Muscle of back (tissue), 11 donors: ENCODE measurements around the gene IGLL5. TPM values are rescaled to one million over a fixed set of nuclear protein-coding genes. Genes with fewer than 3 reads are reported as not detected.

Experiments used
- DNase-seq, 3 donors: peaks; one replicate each; pipeline versions ENCODE4 v3.0.0 to v3.0.0-alpha.2; 2013
- polyA plus RNA-seq, 10 donors: library from polyadenylated mRNA; unstranded; fragments of 120-200 nt; gene quantifications; one replicate each; pipeline ENCODE4 v1.2.1, GENCODE V29; 2013; ENCODE audit not compliant: insufficient read length in 10 of 10

The IGLL5 gene
- polyA plus RNA-seq, 10 donors: 0.24 to 0.61 (median 0.32) TPM; not detected in 6

GRCh38 chr22:22927196-22927887, 39.7 kb downstream of the IGLL5 start:
- DNase-seq: no peak

GRCh38 chr22:22927888-22928665, 40.5 kb downstream of the IGLL5 start:
- peak in 1 of 3 donors; percentile 24 for DNase-seq

DNA sequence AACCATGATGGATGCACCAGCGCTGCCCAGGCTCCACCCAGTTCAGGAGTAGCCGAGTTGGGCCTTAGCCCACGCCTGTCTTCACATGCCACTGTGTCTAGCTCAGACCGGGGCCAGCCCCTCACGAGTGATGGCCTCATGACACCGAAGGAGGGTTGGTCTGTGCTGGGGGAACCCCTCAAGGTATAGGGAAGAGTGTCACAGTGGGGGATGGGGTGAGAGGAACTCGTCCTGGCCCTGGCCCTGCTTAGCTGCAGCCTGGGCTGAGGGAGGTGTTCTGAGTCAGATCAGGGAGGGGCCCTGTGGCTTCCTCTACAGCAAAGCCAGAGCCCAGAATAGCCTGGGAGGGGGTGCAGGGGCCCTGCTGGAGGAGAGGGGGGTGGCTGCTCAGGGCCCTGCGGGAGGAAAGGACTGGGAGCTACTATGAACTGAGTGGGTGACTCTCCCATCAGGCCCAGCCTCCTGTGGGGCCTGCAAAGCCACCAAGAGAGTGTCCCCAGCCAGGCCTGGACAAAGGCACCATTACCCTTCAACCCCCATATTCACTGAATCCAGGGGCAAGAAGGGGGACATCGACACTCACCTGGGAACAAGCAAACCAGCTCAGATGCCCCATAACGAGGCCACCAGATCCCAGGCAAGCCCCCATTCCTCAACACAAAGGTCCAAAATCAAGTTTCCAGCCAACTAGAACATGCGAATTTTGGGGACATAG, 41.2 kb downstream of the IGLL5 start:
- peak; percentile 24 to 52 (median 33) for DNase-seq

DNA sequence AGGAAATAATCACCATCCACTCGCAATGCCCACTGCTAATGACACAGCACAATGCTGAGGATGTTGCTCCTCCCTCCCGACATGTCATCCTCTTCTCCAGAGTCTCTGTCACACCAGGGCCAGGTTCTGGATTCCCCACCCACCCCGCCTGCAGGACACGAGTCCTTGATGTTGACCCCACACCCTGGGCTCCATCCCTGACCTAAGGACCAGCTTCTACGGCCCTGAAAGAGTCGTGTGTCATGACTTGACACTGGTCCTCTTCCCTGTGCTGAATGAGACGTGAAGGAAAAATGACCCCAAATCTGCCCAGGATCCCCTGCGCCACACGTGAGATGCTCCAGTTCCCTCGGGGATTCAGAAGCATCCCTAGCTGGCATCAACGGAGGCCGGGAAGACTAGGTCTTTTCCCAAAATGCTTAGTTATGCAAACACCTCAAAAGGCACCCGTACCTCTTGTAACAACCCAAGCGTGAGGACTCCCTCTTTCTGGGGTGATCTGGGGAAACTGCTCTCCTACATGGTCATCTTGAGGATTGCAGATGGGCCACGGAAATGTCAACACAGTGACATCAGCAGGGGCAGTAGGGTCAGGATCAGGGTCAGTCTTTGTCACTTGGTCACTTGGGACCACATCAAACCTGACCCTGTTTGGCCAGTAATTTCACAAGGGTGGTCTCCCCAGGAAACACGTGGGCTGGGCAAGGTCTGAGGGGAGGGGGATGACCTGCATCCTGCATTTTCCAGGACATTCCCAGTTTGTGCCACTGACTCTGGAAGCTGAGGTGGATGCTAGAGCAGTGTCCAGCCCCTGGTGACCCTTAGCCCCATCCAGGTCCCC, 42.0 kb downstream of the IGLL5 start:
- no peak for DNase-seq

DNA sequence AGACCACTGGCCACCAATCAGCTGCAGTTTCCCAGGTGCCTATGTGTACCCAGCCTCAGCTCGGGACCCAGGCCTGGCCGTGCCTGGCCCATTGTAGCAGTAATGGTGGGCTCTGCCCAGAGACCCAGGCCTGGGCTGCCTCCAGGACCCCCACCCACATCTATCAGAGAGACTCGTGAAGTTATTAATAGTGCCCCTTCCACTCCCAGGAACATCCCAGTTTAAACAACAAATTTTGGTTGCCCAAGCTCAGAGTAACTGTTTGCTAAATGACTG, 42.5 kb downstream of the IGLL5 start:
- DNase-seq: no peak

- no peak for DNase-seq
These were observed 43.2 kb downstream of the IGLL5 start for GRCh38 chr22:22930571-22931556.

DNA sequence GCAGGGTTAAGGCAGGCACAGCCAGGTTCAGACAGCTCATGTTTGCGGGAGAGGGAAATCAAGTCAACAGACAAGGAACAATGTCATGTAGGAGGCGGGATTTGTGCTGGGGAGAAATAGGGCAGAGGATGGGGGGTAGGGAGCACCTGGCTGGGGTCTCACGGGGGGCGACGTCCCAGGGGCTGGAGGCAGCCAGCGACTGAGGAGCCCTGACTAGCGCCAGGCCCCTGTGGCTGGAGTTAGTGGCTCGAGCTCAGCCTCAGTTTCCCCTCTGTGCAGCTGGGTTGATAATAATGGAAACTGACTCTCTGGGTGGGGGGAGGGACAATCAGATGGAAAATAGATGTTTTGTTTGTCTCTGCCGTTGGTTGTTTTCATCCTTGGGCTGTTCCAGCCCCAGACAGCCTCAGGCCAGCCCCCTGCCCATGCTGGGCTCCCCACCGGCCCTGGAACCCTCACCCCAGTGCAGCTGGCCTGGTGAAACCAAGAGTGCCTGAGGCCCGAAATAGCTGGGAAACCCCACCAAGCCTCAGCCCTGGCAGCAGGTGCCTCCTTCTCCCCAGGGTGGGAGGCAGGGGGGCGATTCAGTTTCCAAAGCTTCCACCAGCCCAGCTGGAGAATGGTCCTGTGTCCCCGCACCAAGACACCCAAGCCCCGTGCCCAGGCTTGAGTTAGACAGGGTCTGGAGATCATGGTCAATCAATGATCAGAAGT, 44.1 kb downstream of the IGLL5 start:
- DNase-seq: no peak

- DNase-seq: no peak
These were observed 44.9 kb downstream of the IGLL5 start for GRCh38 chr22:22932512-22932941.

DNA sequence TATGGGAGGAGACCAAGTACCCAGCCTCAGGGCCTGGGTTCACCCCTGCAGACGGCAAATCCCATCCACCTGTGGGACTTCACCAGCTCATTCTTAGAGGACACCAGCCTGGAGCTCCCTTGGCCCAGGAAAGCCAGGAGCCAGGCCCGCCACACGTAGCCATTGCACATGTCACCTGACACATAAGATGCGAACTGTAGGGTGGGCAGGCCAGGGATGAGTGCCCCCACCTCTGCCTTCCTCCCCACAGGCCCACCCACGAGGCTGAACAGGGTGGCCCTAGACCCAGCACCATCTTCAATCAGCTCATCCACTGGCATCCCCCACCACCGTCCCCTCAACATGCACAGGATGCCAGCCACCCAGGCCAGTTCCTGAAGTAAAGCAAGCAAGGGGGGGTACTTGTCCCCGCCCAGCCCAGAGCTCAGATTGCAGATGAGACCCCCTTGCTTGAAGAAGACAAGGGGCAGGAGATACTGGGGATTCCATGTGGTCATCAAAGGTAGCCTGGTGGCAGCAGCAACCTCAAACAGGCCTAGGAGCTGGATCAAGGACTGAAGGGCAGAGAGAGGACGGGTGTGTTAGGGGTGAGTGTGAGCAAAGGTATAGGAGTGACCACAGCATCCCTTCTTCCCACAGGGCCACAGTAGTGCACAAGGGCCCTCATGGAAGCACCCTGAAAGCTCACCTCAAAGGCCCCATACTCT, 45.6 kb downstream of the IGLL5 start:
- DNase-seq: no peak

DNA sequence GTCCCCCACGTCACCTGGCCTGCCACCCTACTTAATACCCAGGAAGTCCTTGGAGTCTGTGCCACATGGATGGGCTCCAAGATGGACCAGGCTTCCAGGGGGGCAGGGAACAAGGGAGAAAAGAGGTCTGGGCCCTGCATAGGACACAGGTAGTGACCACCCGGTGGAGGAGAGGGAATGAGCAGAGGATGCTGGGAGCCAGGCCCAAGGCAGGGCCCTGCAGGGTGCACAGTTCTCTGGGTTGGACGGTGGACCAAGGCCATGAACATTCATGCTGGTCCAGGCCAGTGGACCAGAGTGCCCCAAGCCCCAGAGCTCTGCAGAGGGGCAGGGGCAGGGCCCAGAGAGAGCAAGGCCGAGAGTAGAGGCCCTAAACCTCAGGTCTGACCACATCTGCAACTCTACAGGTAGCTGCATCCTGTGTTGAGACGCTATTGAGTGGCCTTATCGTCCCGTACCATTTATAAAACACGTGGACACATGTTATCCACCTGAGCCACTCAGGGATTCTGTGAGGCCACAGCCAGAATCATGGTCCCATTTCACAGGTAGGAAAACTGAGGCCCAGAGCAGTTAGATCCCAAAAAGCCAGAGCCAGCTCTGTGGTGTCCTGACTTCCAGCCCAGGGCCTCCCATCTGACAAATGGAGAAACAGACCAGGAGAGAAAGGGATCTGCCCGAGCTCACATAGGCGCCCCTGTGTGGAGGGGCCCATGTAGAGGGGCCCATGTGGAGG, 46.4 kb downstream of the IGLL5 start:
- DNase-seq: no peak

- no peak for DNase-seq
These were observed 47.0 kb downstream of the IGLL5 start for GRCh38 chr22:22934543-22935055.

GRCh38 chr22:22935056-22935545, 47.5 kb downstream of the IGLL5 start:
- no peak for DNase-seq

DNA sequence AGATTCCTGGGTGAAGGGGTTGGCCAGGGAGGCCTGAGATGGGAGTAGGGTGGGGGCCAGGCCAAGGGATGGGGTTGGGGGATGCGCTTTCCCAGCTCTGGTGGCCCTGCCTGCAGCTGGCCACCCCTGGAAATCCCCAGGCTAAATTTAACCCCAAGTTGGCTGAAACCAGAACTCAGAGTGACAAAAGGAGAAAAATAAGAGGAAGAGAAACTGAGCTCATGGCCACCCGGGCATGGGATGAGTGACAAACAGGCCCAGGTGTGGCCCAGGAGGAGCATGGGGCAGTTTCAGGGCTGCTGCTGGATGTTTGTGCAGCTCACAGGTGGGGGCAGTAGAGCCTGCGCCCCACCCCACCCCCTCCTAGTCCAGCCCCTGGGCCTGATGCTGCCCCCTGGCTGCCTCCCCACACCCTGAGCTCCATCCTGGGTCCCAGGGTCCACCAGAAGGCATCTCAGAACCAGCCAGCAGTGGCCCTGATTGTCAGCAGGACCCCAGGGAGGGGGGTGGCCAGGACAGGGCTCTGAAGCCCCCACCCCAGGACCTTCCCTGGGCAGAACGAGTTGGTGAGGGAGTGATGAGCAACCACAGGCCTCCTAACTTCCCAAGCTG, 48.0 kb downstream of the IGLL5 start:
- peak in 1 of 3 donors; percentile 27 for DNase-seq

GRCh38 chr22:22936180-22936914, 48.7 kb downstream of the IGLL5 start:
- DNase-seq: peak in 1 of 3 donors; percentile 57

- no peak for DNase-seq
These were observed 49.5 kb downstream of the IGLL5 start for GRCh38 chr22:22936915-22937656.

DNA sequence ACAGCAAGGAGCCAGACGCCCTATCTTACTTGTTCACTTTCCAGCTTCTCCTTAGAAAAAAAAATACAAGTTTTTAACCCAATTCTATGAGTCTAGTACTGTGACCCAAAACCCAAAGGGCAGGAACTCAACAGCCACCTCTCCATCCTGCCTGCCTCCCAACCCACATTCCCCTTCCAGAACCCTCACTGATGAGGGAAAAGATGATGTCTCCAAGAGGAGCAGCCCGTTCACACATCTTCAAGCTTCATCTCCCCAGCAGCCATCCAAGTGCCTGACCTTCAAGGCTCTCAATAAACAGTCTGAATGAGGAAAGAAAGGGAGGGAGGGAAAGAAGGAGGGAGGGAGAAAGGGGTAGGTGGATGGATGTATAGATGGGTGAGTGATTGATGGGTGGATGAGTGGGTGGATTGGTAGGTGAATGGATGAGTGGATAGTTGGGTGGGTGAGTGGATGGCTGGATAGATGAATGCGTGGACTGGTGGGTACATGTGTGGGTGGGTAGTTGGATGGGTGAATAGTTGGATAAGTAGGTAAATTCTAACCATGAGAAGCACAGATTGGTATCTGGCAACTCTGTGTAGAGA, 50.4 kb downstream of the IGLL5 start:
- DNase-seq: no peak
